Breast epithelium (tissue), 4 donors: ENCODE data around the gene TSTD1. TPM values are rescaled to one million over a fixed set of nuclear protein-coding genes. Genes with fewer than 3 reads are reported as not detected.

Experiments
- DNase-seq, 2 donors: peaks; one replicate each; pipeline ENCODE4 v3.0.0-alpha.2; 2019; ENCODE audit warnings: low spot score in 2 of 2
- H3K27ac ChIP-seq, 2 donors: fragments of 200-600 bp; sonication (generic) in 1 of 2; one replicate each; pipeline ENCODE4 v1.5.1; 2016 to 2019; ENCODE audit warnings: mild to moderate bottlenecking in 1 of 2
- H3K27me3 ChIP-seq, 2 donors: fragments of 200-600 bp; sonication (generic) in 1 of 2; one replicate each; pipeline versions ENCODE4 v1.5.1 to v1.6.0; 2017 to 2019; ENCODE audit warnings: control low read depth in 1 of 2, mild to moderate bottlenecking in 1 of 2
- H3K36me3 ChIP-seq: fragments of 200-600 bp; one replicate; pipeline ENCODE4 v1.5.1; 2019
- H3K4me1 ChIP-seq, 2 donors: fragments of 200-600 bp; sonication (generic); one replicate each; pipeline ENCODE4 v1.5.1; 2016 to 2019; ENCODE audit warnings: control low read depth in 1 of 2
- H3K4me3 ChIP-seq, 3 donors: fragments of 200-600 bp; sonication (generic); 1 replicate in 2 of 3; 2 replicates in 1 of 3; pipeline ENCODE4 v1.5.1; 2016 to 2019; ENCODE audit warnings: mild to moderate bottlenecking in 3 of 3, moderate library complexity in 2 of 3
- H3K9me3 ChIP-seq, 2 donors: fragments of 200-600 bp; sonication (generic) in 1 of 2; one replicate each; pipeline ENCODE4 v1.5.1; 2016 to 2019; ENCODE audit warnings: control low read depth in 1 of 2
- POLR2A ChIP-seq: fragments of 450-650 bp; IDR thresholded peaks from one replicate; pipeline ENCODE4 v1.6.1; 2016; ENCODE audit warnings: antibody characterized with exemption, mild to moderate bottlenecking, moderate library complexity
- POLR2AphosphoS5 ChIP-seq, 3 donors: sonication (generic); formaldehyde crosslinking; IDR thresholded peaks; one replicate each; pipeline ENCODE4 v1.6.1; 2017; ENCODE audit warnings: antibody characterized with exemption in 3 of 3
- intact Hi-C: fragments of 100-400 bp; cut with DNase I; formaldehyde crosslinking; loops from one replicate; pipeline ENCODE4 v1.15.1; 2023; ENCODE audit warnings: low total_unique reads
- total RNA-seq, 3 donors: library from RNA; depleted of rRNA; stranded (reverse); fragments of >200 nt; gene quantifications; one replicate each; pipeline ENCODE4 v1.1.0, GENCODE V29; 2016
- TF ChIP-seq, protein P1 (sequence below), 3 donors: fragments of 450-650 bp; IDR thresholded peaks; one replicate each; pipeline ENCODE4 v1.5.1; 2016 to 2017; ENCODE audit warnings: antibody characterized with exemption in 3 of 3, mild to moderate bottlenecking in 3 of 3, moderate library complexity in 3 of 3

The TSTD1 gene
- total RNA-seq, 3 donors from 2014 or later: 57.3 to 217 (median 109) TPM

DNA sequence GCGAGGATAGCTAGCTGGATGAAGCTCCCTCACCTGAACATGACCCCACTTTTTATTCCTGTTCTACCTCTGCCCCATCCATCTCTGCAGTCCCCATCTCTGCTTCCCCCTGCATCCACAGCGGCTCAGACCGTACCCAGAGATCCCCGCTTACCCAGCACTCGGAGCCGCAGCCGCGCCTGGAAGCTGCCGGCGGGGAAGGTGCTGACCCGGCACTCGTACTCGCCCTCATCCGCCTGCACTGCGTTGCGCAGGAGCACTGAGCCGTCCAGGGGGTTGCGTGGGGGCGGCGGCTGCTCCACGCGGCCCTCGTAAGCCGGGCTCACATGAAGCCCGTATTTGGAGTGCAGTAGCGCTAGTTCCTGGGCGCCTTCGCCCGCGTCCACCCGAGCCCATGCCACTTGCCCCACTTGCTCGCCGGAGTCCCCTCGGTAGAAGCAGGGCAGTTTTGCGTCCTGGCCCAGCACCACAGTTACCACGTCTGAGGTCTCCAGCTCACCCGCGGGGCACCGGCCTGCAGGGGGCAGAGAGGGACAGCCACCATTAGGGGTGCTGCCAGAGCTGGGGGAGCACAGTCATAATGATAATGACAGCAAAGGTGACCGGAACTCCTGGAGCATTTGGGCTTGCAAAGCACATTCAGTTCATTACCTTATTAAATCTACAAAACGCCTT, 40.8 kb upstream of the TSTD1 start:
- Histone ChIP-seq H3K27me3 (no peaks in the 10 kb centered on the region), H3K9me3 (no peaks in the 10 kb centered on the region), H3K4me1 (peaks cover 0 to 15% of the 10 kb centered on the region in 2 donors), H3K36me3 (no peaks in the 10 kb centered on the region), H3K4me3 (no peak overlapping the region), H3K27ac (peak overlapping the region; percentile 92 to 98)
- no peak for DNase-seq
- TF ChIP-seq POLR2AphosphoS5 (IDR thresholded peaks at IDR 0.05) (no peak), POLR2A (no peak)
- TF ChIP-seq, protein P1, sequence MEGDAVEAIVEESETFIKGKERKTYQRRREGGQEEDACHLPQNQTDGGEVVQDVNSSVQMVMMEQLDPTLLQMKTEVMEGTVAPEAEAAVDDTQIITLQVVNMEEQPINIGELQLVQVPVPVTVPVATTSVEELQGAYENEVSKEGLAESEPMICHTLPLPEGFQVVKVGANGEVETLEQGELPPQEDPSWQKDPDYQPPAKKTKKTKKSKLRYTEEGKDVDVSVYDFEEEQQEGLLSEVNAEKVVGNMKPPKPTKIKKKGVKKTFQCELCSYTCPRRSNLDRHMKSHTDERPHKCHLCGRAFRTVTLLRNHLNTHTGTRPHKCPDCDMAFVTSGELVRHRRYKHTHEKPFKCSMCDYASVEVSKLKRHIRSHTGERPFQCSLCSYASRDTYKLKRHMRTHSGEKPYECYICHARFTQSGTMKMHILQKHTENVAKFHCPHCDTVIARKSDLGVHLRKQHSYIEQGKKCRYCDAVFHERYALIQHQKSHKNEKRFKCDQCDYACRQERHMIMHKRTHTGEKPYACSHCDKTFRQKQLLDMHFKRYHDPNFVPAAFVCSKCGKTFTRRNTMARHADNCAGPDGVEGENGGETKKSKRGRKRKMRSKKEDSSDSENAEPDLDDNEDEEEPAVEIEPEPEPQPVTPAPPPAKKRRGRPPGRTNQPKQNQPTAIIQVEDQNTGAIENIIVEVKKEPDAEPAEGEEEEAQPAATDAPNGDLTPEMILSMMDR (IDR thresholded peaks at IDR 0.05): no peak
- intact Hi-C loops: no loop called here

DNA sequence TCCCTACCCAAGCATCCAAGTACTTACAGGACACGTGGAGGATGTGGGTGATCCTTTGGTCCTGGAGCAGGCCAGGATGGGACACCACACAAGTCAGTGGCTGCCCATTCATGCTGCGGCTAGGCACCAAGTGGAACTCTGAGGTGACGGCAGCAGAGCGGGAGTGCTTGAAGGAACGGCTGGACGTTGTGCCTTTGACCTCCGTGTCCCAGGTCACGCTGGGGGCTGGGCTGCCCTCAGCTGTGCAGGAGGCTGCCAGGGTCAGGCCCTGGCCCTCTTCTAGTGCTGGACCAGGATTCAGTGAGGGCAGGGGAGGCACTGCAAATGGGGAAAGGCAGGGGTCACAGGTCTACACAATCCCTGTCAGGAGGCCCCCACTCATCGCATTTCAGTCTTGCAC, 38.7 kb upstream of the TSTD1 start:
- H3K9me3 ChIP-seq: no peaks in the 10 kb centered on the region
- H3K36me3 ChIP-seq: no peaks in the 10 kb centered on the region
- no peaks in the 10 kb centered on the region for H3K27me3 ChIP-seq
- no peak overlapping the region for H3K4me3 ChIP-seq
- H3K4me1 ChIP-seq: peaks cover 0 to 9% of the 10 kb centered on the region in 2 donors
- H3K27ac ChIP-seq: no peak overlapping the region
- no peak for DNase-seq
- TF ChIP-seq POLR2AphosphoS5 (IDR thresholded peaks at IDR 0.05) (no peak), POLR2A (no peak)
- TF ChIP-seq, protein P1 (IDR thresholded peaks at IDR 0.05): no peak
- intact Hi-C loops: no loop called here

GRCh38 chr1:161076410-161076809, 37.6 kb upstream of the TSTD1 start:
- TF ChIP-seq POLR2AphosphoS5 (IDR thresholded peaks at IDR 0.05): no peak
- no peak for TF ChIP-seq POLR2A
- TF ChIP-seq, protein P1 (IDR thresholded peaks at IDR 0.05): no peak
- no peak overlapping the region for H3K27ac ChIP-seq
- no peaks in the 10 kb centered on the region for H3K4me1 ChIP-seq
- H3K36me3 ChIP-seq: no peaks in the 10 kb centered on the region
- intact Hi-C loops: no loop called here
- H3K4me3 ChIP-seq: no peak overlapping the region
- no peaks in the 10 kb centered on the region for H3K9me3 ChIP-seq
- DNase-seq: no peak
- no peaks in the 10 kb centered on the region for H3K27me3 ChIP-seq

GRCh38 chr1:161074676-161075368, 36.1 kb upstream of the TSTD1 start:
- TF ChIP-seq POLR2A (no peak), POLR2AphosphoS5 (IDR thresholded peaks at IDR 0.05) (no peak)
- TF ChIP-seq, protein P1 (IDR thresholded peaks at IDR 0.05): no peak
- DNase-seq: peak in 1 of 2 donors; percentile 78
- intact Hi-C loops: no loop called here
- peak overlapping the region; percentile 45 to 63 for H3K27ac ChIP-seq
- H3K9me3 ChIP-seq: no peaks in the 10 kb centered on the region
- H3K36me3 ChIP-seq: no peaks in the 10 kb centered on the region
- no peaks in the 10 kb centered on the region for H3K27me3 ChIP-seq
- H3K4me3 ChIP-seq: no peak overlapping the region
- H3K4me1 ChIP-seq: no peaks in the 10 kb centered on the region

- Histone ChIP-seq H3K4me1 (no peaks in the 10 kb centered on the region), H3K9me3 (no peaks in the 10 kb centered on the region), H3K27me3 (no peaks in the 10 kb centered on the region), H3K4me3 (no peak overlapping the region), H3K36me3 (no peaks in the 10 kb centered on the region), H3K27ac (peak overlapping the region in 1 of 2 donors; percentile 63)
- peak in 1 of 2 donors; percentile 69 for DNase-seq
- no peak for TF ChIP-seq POLR2A
- no peak for TF ChIP-seq POLR2AphosphoS5 (IDR thresholded peaks at IDR 0.05)
- TF ChIP-seq, protein P1 (IDR thresholded peaks at IDR 0.05): no peak
- intact Hi-C loops: no loop called here
These were observed 34.8 kb upstream of the TSTD1 start for GRCh38 chr1:161073474-161074121.
